MCF 10A (cell line): ENCODE results near the gene TMEM185B. TPM values are rescaled to one million over a fixed set of nuclear protein-coding genes. Genes with fewer than 3 reads are reported as not detected.

Source experiments
- Bru-seq: library from RNA; stranded (reverse); fragments of 400-500 nt; gene quantifications from one replicate; lab custom pipeline; 2021; lab: Mats Ljungman, UMichigan
- BruChase-seq, 2 experiments: library from RNA; stranded (reverse); fragments of 400-500 nt; gene quantifications; one replicate each; lab custom pipeline; 2021; lab: Mats Ljungman, UMichigan
- BruUV-seq: library from RNA; stranded (reverse); fragments of 400-500 nt; replicated peaks from 2 replicates; lab custom pipeline; 2021; lab: Mats Ljungman, UMichigan
- CTCF ChIA-PET: fragments of 300-600 bp; sonication (Branson Sonifier 250); formaldehyde crosslinking; extraction: SDS; loops from one replicate; lab custom pipeline; 2021; ENCODE audit warnings: antibody characterized with exemption, inconsistent platforms; lab: Yijun Ruan, JAX
- POLR2A ChIA-PET: fragments of 300-600, 350-650 bp; sonication (Branson Sonifier 250); formaldehyde crosslinking; extraction: SDS; loops from one replicate; lab custom pipeline; 2020; ENCODE audit warnings: antibody characterized with exemption, inconsistent platforms; lab: Yijun Ruan, JAX
- DNase-seq: peaks from one replicate; pipeline ENCODE4 v3.0.0-alpha.2; 2018; ENCODE audit not compliant: unreplicated experiment
- H3K27ac Mint-ChIP-seq: one replicate; pipeline ENCODE4 v1.8.0; 2022; ENCODE audit warnings: mild to moderate bottlenecking, low read depth, mixed read lengths; ENCODE audit not compliant: unreplicated experiment
- H3K27me3 Mint-ChIP-seq: one replicate; pipeline ENCODE4 v1.8.0; 2022; ENCODE audit warnings: mixed read lengths; ENCODE audit not compliant: insufficient read depth, unreplicated experiment
- H3K36me3 Mint-ChIP-seq: one replicate; pipeline ENCODE4 v1.8.0; 2022; ENCODE audit warnings: mild to moderate bottlenecking, moderate library complexity, mixed read lengths; ENCODE audit not compliant: insufficient read depth, unreplicated experiment
- H3K4me1 Mint-ChIP-seq: one replicate; pipeline ENCODE4 v1.8.0; 2022; ENCODE audit warnings: mixed read lengths; ENCODE audit not compliant: insufficient read depth, unreplicated experiment
- H3K4me3 Mint-ChIP-seq: one replicate; pipeline ENCODE4 v1.8.0; 2022; ENCODE audit warnings: mild to moderate bottlenecking, moderate library complexity, mixed read lengths; ENCODE audit not compliant: unreplicated experiment
- H3K9me3 Mint-ChIP-seq: one replicate; pipeline ENCODE4 v1.8.0; 2022; ENCODE audit warnings: mixed read lengths; ENCODE audit not compliant: unreplicated experiment
- CTCF ChIP-seq: fragments of 200-600 bp; IDR thresholded peaks from one replicate; pipeline ENCODE4 v1.8.0; 2022; ENCODE audit warnings: antibody characterized with exemption, mild to moderate bottlenecking; ENCODE audit not compliant: unreplicated experiment
- intact Hi-C: fragments of 100-400 bp; cut with micrococcal nuclease; formaldehyde crosslinking; loops from 2 replicates; pipeline ENCODE4 v1.14.1; 2022
- long read RNA-seq: library from polyadenylated mRNA; stranded (forward); transcript quantifications from one replicate; pipeline ENCODE4 v2.0.0, GENCODE V29; 2022
- total RNA-seq: library from RNA; stranded (reverse); gene quantifications from 2 replicates; pipeline ENCODE4 v1.2.3, GENCODE V29; 2022

The TMEM185B gene
- total RNA-seq (40.9 and 45.0 TPM in 2 replicates), Bru-seq, nascent RNA (percentile 92 among the genes with signal in this experiment), BruChase-seq, experiment 1, labeled RNA remaining after a 6-hour chase (percentile 99 among the genes with signal in this experiment), BruChase-seq, experiment 2, labeled RNA remaining after a 2-hour chase (percentile 98 among the genes with signal in this experiment)
- long read RNA-seq, transcript TMEM185B-201 (1 exons, 2,131 nt), result major isoform, 96 of 96 reads
- long read RNA-seq, partial matches to known transcripts, result 0 of 96 reads
- long read RNA-seq, other reads (novel, unspliced or antisense), result 0 of 96 reads

DNA sequence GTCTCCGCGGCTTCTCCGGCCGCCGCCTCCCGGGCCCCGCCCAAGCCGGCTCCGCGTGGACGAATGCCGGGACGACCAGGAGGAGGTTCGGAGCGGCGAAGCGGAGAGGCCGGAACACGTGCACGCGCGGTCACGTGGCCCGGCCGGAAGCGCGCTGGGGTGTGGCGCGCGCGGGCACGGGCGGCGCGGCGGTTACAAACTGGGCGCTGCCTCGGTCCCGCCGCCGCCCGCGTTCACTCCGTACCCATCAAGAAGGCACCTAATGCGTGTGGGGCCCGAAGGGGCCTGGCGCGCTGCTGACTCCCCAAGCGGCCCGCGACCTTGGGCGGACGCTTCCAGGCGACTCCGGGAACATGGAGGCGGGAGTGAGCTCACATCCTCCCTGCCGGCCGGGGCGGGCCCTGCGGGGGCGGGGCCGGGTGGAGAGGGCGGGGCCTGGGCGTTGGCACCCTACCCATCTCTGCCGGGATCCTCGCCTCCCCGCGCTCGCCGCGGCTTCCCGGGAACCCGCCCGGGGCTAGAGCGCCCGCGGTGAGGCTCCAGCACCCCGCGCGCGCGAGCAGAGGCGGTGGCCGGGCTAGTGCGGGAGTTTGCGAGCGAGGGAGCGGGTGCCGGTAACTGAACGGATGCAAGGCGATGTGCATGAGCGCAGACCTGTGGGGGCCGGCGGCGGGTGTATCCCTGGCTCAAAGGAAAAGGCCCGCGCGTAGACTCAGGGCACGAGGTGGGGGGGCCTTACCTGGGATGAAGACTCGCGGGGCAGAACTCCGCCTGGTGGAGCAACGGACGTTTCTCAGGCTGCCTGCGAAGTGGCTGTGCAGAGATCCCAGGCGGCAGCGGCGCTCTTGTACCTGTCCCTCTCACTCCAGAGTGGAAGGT is at the start of gene TMEM185B:
Gene TMEM185B (minus strand): TSS at position 367 of the 879 bp plus-strand sequence. CDS start 424 bp downstream, outside the sequence.
- CTCF ChIA-PET, result interaction anchor here (0.5 to 1.9 kb wide), 2 partner anchors 21 to 457 kb away, joined by 3 to 5 read pairs; no protein-coding TSS in a partner anchor
- Mint-ChIP-seq H3K4me3 (peak within 1 kb of the TSS; percentile 72), H3K9me3 (no peaks in the 10 kb centered on the region), H3K36me3 (peaks cover 22% of the 10 kb centered on the region), H3K4me1 (peaks cover 16% of the 10 kb centered on the region), H3K27me3 (no peaks in the 10 kb centered on the region), H3K27ac (peak within 1 kb of the TSS; percentile 81)
- TF ChIP-seq CTCF, result peak; percentile 27
- POLR2A ChIA-PET, result interaction anchor here (0.6 to 1.5 kb wide), 3 partner anchors 22 to 453 kb away, joined by 3 to 7 read pairs (median 3); partner anchors contain the start of gene RALB
- no TSS peak for BruUV-seq
- DNase-seq, result peak; percentile 83
- intact Hi-C loops, result no loop called here

- intact Hi-C loops, result no loop called here
- no peak overlapping the region for H3K27ac Mint-ChIP-seq
- no peak for DNase-seq
- H3K9me3 Mint-ChIP-seq, result no peaks in the 10 kb centered on the region
- ChIA-PET POLR2A (interaction anchor here (0.9 kb wide), 1 partner anchor 19 kb away, joined by 3 read pairs; the partner anchor contains the start of gene RALB), CTCF (interaction anchor here (0.6 to 1.2 kb wide), 3 partner anchors 41 to 404 kb away, joined by 3 to 6 read pairs (median 4); no protein-coding TSS in a partner anchor)
- no peaks in the 10 kb centered on the region for H3K36me3 Mint-ChIP-seq
- no peak for TF ChIP-seq CTCF
- H3K4me1 Mint-ChIP-seq, result no peaks in the 10 kb centered on the region
- H3K4me3 Mint-ChIP-seq, result no peak overlapping the region
- no TSS peak for BruUV-seq
- no peaks in the 10 kb centered on the region for H3K27me3 Mint-ChIP-seq
Observed at GRCh38 chr2:120271711-120272379, 48.6 kb upstream of the TMEM185B start.

DNA sequence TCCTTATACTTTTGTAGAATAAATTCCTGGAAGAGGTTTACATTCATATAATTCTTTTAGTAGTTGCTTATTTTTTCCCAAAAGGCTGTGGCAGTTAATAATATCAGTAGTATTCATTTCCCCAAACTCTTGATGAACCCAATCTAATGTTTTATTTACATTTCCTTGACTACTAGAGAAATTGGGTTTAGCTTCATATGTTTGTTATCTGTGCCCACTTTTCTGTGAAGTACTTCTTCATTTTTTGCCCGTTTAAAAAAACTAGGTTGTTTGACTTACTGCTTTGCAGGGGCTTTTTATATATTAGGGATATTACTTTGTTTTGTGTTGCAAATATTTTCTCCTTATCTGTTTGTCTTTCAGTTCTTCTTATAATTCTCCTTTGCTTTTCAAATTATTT is 46.6 kb upstream of the TMEM185B start:
- no TSS peak for BruUV-seq
- POLR2A ChIA-PET, result interaction anchor here (0.7 kb wide), 1 partner anchor 814 kb away, joined by 3 read pairs; no protein-coding TSS in a partner anchor
- H3K27ac Mint-ChIP-seq, result no peak overlapping the region
- no peak for DNase-seq
- CTCF ChIA-PET, result no interaction called here
- no peak overlapping the region for H3K4me3 Mint-ChIP-seq
- H3K9me3 Mint-ChIP-seq, result no peaks in the 10 kb centered on the region
- no peaks in the 10 kb centered on the region for H3K36me3 Mint-ChIP-seq
- intact Hi-C loops, result no loop called here
- no peaks in the 10 kb centered on the region for H3K27me3 Mint-ChIP-seq
- TF ChIP-seq CTCF, result no peak
- H3K4me1 Mint-ChIP-seq, result no peaks in the 10 kb centered on the region
